Neural cell (in vitro differentiated cells): Measurements from ENCODE around the gene AHSG. TPM values are rescaled to one million over a fixed set of nuclear protein-coding genes. Genes with fewer than 3 reads are reported as not detected.

Experiments used
- H2AFZ ChIP-seq: fragments of 200-600, 300-800 bp; sonication (generic), shearing (Covaris generic); 2 replicates; pipeline ENCODE4 v1.6.0; 2014; ENCODE audit warnings: low read depth, mild to moderate bottlenecking, antibody characterized with exemption, low read length, moderate library complexity
- H3F3A ChIP-seq: fragments of 200-600 bp; shearing (Covaris generic); 2 replicates; pipeline ENCODE4 v1.6.1; 2016; ENCODE audit warnings: mild to moderate bottlenecking, moderate library complexity, mixed read lengths, antibody characterized with exemption, low read length; ENCODE audit not compliant: insufficient read depth, poor library complexity, severe bottlenecking
- H3K27ac ChIP-seq: fragments of 200-600, 300-800 bp; sonication (generic), shearing (Covaris generic); 2 replicates; pipeline ENCODE4 v1.5.1; 2014; ENCODE audit warnings: mild to moderate bottlenecking, low read length, moderate library complexity
- H3K27me3 ChIP-seq: fragments of 300-800, 200-600 bp; sonication (generic), shearing (Covaris generic); 2 replicates; pipeline ENCODE4 v1.6.0; 2014; ENCODE audit warnings: mild to moderate bottlenecking, low read depth, low read length, moderate library complexity; ENCODE audit not compliant: insufficient read depth
- H3K36me3 ChIP-seq: fragments of 300-800, 200-600 bp; sonication (generic), shearing (Covaris generic); 2 replicates; pipeline ENCODE4 v1.5.1; 2014; ENCODE audit warnings: mild to moderate bottlenecking, antibody characterized with exemption, low read length, moderate library complexity; ENCODE audit not compliant: insufficient read depth
- H3K4me2 ChIP-seq: fragments of 300-800, 200-600 bp; sonication (generic), shearing (Covaris generic); 2 replicates; pipeline ENCODE4 v1.6.0; 2014; ENCODE audit warnings: mild to moderate bottlenecking, low read length
- H3K4me3 ChIP-seq: fragments of 300-800, 200-600 bp; sonication (generic), shearing (Covaris generic); 2 replicates; pipeline ENCODE4 v1.5.1; 2014; ENCODE audit warnings: mild to moderate bottlenecking, low read length, moderate library complexity
- H3K79me2 ChIP-seq: fragments of 200-600 bp; shearing (Covaris generic); replicated peaks from 2 replicates; pipeline ENCODE4 v1.6.0; 2014; ENCODE audit warnings: mild to moderate bottlenecking, low read length, moderate library complexity; ENCODE audit not compliant: insufficient read depth
- H3K9ac ChIP-seq: fragments of 300-800, 200-600 bp; sonication (generic), shearing (Covaris generic); 2 replicates; pipeline ENCODE4 v1.6.1; 2016; ENCODE audit warnings: mild to moderate bottlenecking, low read length, mixed read lengths
- H3K9me2 ChIP-seq: fragments of 200-600 bp; shearing (Covaris generic); 2 replicates; pipeline ENCODE4 v1.6.1; 2016; ENCODE audit warnings: mild to moderate bottlenecking, low read length, mixed read lengths; ENCODE audit not compliant: insufficient read depth
- H3K9me3 ChIP-seq: fragments of 200-600, 300-800 bp; sonication (generic), shearing (Covaris generic); 2 replicates; pipeline ENCODE4 v1.6.1; 2016; ENCODE audit warnings: mild to moderate bottlenecking, mixed run types, low read length, moderate library complexity, mixed read lengths
- H4K20me1 ChIP-seq: fragments of 200-600 bp; shearing (Covaris generic); 2 replicates; pipeline ENCODE4 v1.6.1; 2016; ENCODE audit warnings: mild to moderate bottlenecking, mixed run types; ENCODE audit not compliant: insufficient read depth
- CTCF ChIP-seq: fragments of 450-650 bp; IDR thresholded peaks from 2 replicates; pipeline ENCODE4 v1.5.1; 2014; ENCODE audit warnings: antibody characterized with exemption, mild to moderate bottlenecking, moderate library complexity; ENCODE audit not compliant: poor library complexity, severe bottlenecking
- EP300 ChIP-seq: fragments of 450-650 bp; conservative IDR thresholded peaks from 2 replicates; pipeline ENCODE4 v1.6.1; 2014; ENCODE audit warnings: antibody characterized with exemption, mild to moderate bottlenecking, moderate library complexity; ENCODE audit not compliant: poor library complexity, severe bottlenecking
- EZH2 ChIP-seq: fragments of 200-600, 300-800 bp; shearing (Covaris generic), sonication (generic); IDR thresholded peaks from 2 replicates; pipeline ENCODE4 v1.6.1; 2014; ENCODE audit warnings: antibody characterized with exemption, low read length, borderline replicate concordance, mild to moderate bottlenecking; ENCODE audit not compliant: insufficient read depth, poor library complexity, severe bottlenecking
- MXI1 ChIP-seq: fragments of 450-650 bp; conservative IDR thresholded peaks from 2 replicates; pipeline ENCODE4 v1.6.1; 2014; ENCODE audit warnings: antibody characterized with exemption, mild to moderate bottlenecking; ENCODE audit not compliant: poor library complexity, severe bottlenecking
- POLR2AphosphoS5 ChIP-seq: IDR thresholded peaks from 2 replicates; pipeline ENCODE4 v1.6.1; 2012
- RAD21 ChIP-seq: fragments of 450-650 bp; conservative IDR thresholded peaks from 2 replicates; pipeline ENCODE4 v1.6.1; 2014; ENCODE audit warnings: antibody characterized with exemption, mild to moderate bottlenecking, moderate library complexity
- SMC3 ChIP-seq: fragments of 450-650 bp; conservative IDR thresholded peaks from 2 replicates; pipeline ENCODE4 v1.6.1; 2014; ENCODE audit warnings: antibody characterized with exemption, mild to moderate bottlenecking, moderate library complexity; ENCODE audit not compliant: poor library complexity
- TAF1 ChIP-seq: IDR thresholded peaks from 2 replicates; pipeline ENCODE4 v1.6.1; 2012; ENCODE audit warnings: low read depth
- polyA plus RNA-seq: library from polyadenylated mRNA; depleted of rRNA; stranded (reverse); fragments of >200 nt; gene quantifications from 2 replicates; pipeline ENCODE4 v1.2.3, GENCODE V29; 2014
- TF ChIP-seq, protein P1 (sequence below): IDR thresholded peaks from 2 replicates; pipeline ENCODE4 v1.6.1; 2012; ENCODE audit warnings: borderline replicate concordance

The AHSG gene
- polyA plus RNA-seq, 1 donor from 2014 or later: 0.40 TPM

GRCh38 chr3:186605078-186605477 lies 7.8 kb upstream of the AHSG start:
- TF ChIP-seq SMC3 (no peak), EP300 (no peak), RAD21 (no peak), TAF1 (no peak), MXI1 (no peak), CTCF (no peak), EZH2 (no peak), POLR2AphosphoS5 (no peak)
- TF ChIP-seq, protein P1, sequence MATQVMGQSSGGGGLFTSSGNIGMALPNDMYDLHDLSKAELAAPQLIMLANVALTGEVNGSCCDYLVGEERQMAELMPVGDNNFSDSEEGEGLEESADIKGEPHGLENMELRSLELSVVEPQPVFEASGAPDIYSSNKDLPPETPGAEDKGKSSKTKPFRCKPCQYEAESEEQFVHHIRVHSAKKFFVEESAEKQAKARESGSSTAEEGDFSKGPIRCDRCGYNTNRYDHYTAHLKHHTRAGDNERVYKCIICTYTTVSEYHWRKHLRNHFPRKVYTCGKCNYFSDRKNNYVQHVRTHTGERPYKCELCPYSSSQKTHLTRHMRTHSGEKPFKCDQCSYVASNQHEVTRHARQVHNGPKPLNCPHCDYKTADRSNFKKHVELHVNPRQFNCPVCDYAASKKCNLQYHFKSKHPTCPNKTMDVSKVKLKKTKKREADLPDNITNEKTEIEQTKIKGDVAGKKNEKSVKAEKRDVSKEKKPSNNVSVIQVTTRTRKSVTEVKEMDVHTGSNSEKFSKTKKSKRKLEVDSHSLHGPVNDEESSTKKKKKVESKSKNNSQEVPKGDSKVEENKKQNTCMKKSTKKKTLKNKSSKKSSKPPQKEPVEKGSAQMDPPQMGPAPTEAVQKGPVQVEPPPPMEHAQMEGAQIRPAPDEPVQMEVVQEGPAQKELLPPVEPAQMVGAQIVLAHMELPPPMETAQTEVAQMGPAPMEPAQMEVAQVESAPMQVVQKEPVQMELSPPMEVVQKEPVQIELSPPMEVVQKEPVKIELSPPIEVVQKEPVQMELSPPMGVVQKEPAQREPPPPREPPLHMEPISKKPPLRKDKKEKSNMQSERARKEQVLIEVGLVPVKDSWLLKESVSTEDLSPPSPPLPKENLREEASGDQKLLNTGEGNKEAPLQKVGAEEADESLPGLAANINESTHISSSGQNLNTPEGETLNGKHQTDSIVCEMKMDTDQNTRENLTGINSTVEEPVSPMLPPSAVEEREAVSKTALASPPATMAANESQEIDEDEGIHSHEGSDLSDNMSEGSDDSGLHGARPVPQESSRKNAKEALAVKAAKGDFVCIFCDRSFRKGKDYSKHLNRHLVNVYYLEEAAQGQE: no peak
- Histone ChIP-seq H3K4me2 (no peak overlapping the region), H3K9ac (no peak overlapping the region), H3K79me2 (no peaks in the 10 kb centered on the region), H2AFZ (no peak overlapping the region), H3K27ac (no peak overlapping the region), H3K27me3 (no peaks in the 10 kb centered on the region), H4K20me1 (no peaks in the 10 kb centered on the region), H3K9me3 (no peaks in the 10 kb centered on the region), H3K9me2 (no peaks in the 10 kb centered on the region), H3F3A (no peaks in the 10 kb centered on the region), H3K4me3 (no peak overlapping the region), H3K36me3 (no peaks in the 10 kb centered on the region)

DNA sequence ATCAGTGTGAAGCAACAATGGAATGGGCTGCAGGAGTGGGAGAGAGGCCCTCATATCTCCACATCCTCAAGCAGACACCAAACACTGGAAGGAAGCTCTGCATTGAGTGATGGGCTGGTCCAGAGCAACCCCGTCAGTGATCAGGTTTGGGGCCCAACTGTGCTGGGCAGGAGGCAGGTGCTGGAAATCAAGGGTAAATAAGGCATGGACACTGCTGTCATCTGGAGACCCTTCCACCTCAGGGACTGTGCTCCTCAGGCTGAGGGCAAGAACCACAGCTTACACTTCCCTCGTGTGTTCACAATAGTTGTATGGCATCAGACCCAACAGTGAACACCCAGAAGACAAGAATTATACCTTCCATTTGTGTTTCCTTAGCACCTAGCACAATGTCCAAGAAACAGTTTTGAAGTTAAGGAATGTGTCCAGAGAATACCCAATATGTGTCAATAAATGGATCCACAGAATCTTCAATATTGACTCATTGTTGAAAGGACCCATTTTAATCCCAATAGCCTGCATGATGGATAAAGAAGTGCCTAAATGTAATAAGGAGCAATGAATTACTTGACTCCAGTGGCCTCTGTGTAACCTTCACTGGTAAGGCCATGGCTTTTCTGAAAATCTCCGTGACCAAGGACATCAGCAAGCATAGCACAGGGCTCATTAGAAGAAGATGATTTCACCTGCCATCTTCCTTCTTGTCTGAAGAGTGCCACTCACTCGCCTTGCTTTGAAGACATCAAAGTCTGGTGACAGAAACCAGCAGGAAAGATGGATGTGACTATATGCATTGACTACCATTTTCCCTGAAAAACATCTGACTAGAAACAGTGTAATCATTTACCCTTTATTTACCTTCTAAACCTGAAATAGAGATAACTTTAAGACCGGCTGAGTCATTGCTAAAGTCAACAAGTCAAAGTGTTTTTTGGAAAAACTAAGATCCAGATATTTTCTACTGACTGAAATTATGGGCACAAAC lies 7.0 kb upstream of the AHSG start:
- no peak overlapping the region for H3K4me3 ChIP-seq
- TF ChIP-seq, protein P1: no peak
- TF ChIP-seq EZH2: no peak
- no peak for TF ChIP-seq CTCF
- TF ChIP-seq TAF1: no peak
- no peak for TF ChIP-seq EP300
- no peak for TF ChIP-seq MXI1
- TF ChIP-seq POLR2AphosphoS5: no peak
- no peak for TF ChIP-seq RAD21
- no peak for TF ChIP-seq SMC3

More for the DNA sequence above, 7.0 kb upstream of the AHSG start:
- Histone ChIP-seq H4K20me1 (no peaks in the 10 kb centered on the region), H3F3A (no peaks in the 10 kb centered on the region), H3K9ac (no peak overlapping the region), H3K79me2 (no peaks in the 10 kb centered on the region), H3K27ac (no peak overlapping the region), H3K36me3 (no peaks in the 10 kb centered on the region), H3K4me2 (no peak overlapping the region), H3K9me3 (no peaks in the 10 kb centered on the region), H3K27me3 (no peaks in the 10 kb centered on the region), H3K9me2 (no peaks in the 10 kb centered on the region), H2AFZ (no peak overlapping the region)
